PC-9 (cell line): ENCODE results near the gene B9D1. TPM values are rescaled to one million over a fixed set of nuclear protein-coding genes. Genes with fewer than 3 reads are reported as not detected.

ENCODE experiments used
- BruUV-seq: library from RNA; stranded (reverse); fragments of 400-500 nt; replicated peaks from 2 replicates; lab custom pipeline; 2021; lab: Mats Ljungman, UMichigan
- CTCF ChIA-PET: fragments of 300-600 bp; sonication (Branson Sonifier 250); formaldehyde crosslinking; loops from one replicate; lab custom pipeline; 2022; ENCODE audit warnings: antibody characterized with exemption; lab: Charles Lee
- POLR2A ChIA-PET: fragments of 300-600 bp; sonication (Branson Sonifier 250); formaldehyde crosslinking; loops from one replicate; lab custom pipeline; 2022; ENCODE audit warnings: antibody characterized with exemption; ENCODE audit not compliant: unreplicated experiment; lab: Charles Lee
- DNase-seq, 2 experiments: peaks; one replicate each; pipeline versions ENCODE4 v3.0.0 to v3.0.0-alpha.2; 2015 to 2022; ENCODE audit warnings: mixed read lengths in 1 of 2
- H2AFZ ChIP-seq: fragments of 200-600 bp; sonication (generic); 2 replicates; pipeline ENCODE4 v1.8.1; 2017; ENCODE audit warnings: antibody characterized with exemption
- H3F3A ChIP-seq: fragments of 200-600 bp; sonication (generic); 2 replicates; pipeline ENCODE4 v1.8.1; 2017; ENCODE audit warnings: antibody characterized with exemption, mild to moderate bottlenecking, low read depth; ENCODE audit not compliant: insufficient read depth
- H3K27ac ChIP-seq: fragments of 200-600 bp; sonication (generic); 2 replicates; pipeline ENCODE4 v1.6.1; 2016; ENCODE audit warnings: mixed run types
- H3K27me3 ChIP-seq: fragments of 200-600 bp; sonication (generic); 2 replicates; pipeline ENCODE4 v1.6.1; 2016; ENCODE audit warnings: low read depth, mixed run types; ENCODE audit not compliant: insufficient read depth
- H3K36me3 ChIP-seq: fragments of 200-600 bp; sonication (generic); 2 replicates; pipeline ENCODE4 v1.6.1; 2016; ENCODE audit warnings: low read depth, mixed run types
- H3K4me1 ChIP-seq: fragments of 200-600 bp; sonication (generic); replicated peaks from 2 replicates; pipeline ENCODE4 v1.6.1; 2016; ENCODE audit warnings: mixed run types; ENCODE audit not compliant: insufficient read depth
- H3K4me2 ChIP-seq: fragments of 200-600 bp; sonication (generic); 2 replicates; pipeline ENCODE4 v1.6.1; 2017; ENCODE audit warnings: mixed run types
- H3K4me3 ChIP-seq: fragments of 200-600 bp; sonication (generic); 2 replicates; pipeline ENCODE4 v1.6.1; 2016; ENCODE audit warnings: mixed run types
- H3K79me2 ChIP-seq: fragments of 200-600 bp; sonication (generic); 2 replicates; pipeline ENCODE4 v1.6.1; 2017; ENCODE audit warnings: low read depth, mixed run types
- H3K9me2 ChIP-seq: fragments of 200-600 bp; sonication (generic); 2 replicates; pipeline ENCODE4 v1.8.1; 2017; ENCODE audit warnings: mild to moderate bottlenecking; ENCODE audit not compliant: insufficient read depth
- H3K9me3 ChIP-seq: fragments of 200-600 bp; sonication (generic); 2 replicates; pipeline ENCODE4 v1.8.1; 2016; ENCODE audit warnings: low read depth; ENCODE audit not compliant: insufficient read depth
- H4K20me1 ChIP-seq: fragments of 200-600 bp; sonication (generic); 2 replicates; pipeline ENCODE4 v1.8.1; 2017; ENCODE audit not compliant: insufficient read depth
- CTCF ChIP-seq: fragments of 200-600 bp; sonication (generic); conservative IDR thresholded peaks from 2 replicates; pipeline ENCODE4 v1.6.1; 2017; ENCODE audit warnings: mixed run types, antibody characterized with exemption, mild to moderate bottlenecking, moderate library complexity
- EZH2 ChIP-seq: fragments of 200-600 bp; sonication (generic); IDR thresholded peaks from 2 replicates; pipeline ENCODE4 v1.8.0; 2017; ENCODE audit warnings: antibody characterized with exemption, low read depth
- intact Hi-C: fragments of 100-400 bp; cut with micrococcal nuclease; formaldehyde crosslinking; loops from one replicate; pipeline ENCODE4 v1.10.0; 2022; ENCODE audit not compliant: unreplicated experiment
- total RNA-seq: library from RNA; stranded (reverse); gene quantifications from 2 replicates; pipeline ENCODE4 v1.2.3, GENCODE V29; 2021

The B9D1 gene
- total RNA-seq, 1 experiment from 2014 or later: 40.2 TPM

- no peak for DNase-seq
- Histone ChIP-seq H3K4me2 (no peak overlapping the region), H3K9me3 (no peaks in the 10 kb centered on the region), H3K36me3 (0 out of 2 replicates have a peak, but pooled peaks cover 12% of the 10 kb centered on the region), H3K4me3 (no peak overlapping the region), H3F3A (peaks cover 25% of the 10 kb centered on the region), H2AFZ (no peak overlapping the region), H3K79me2 (peaks cover 16% of the 10 kb centered on the region), H3K4me1 (peaks cover 12% of the 10 kb centered on the region), H3K27ac (no peak overlapping the region), H3K27me3 (no peaks in the 10 kb centered on the region), H3K9me2 (no peaks in the 10 kb centered on the region), H4K20me1 (no peaks in the 10 kb centered on the region)
- BruUV-seq: no TSS peak
- TF ChIP-seq CTCF: no peak
- TF ChIP-seq EZH2: no peak
- intact Hi-C loops: no loop called here
- ChIA-PET CTCF (no interaction called here), POLR2A (no interaction called here)
Measured at GRCh38 chr17:19381361-19381740, 18.8 kb upstream of the B9D1 start.

DNA sequence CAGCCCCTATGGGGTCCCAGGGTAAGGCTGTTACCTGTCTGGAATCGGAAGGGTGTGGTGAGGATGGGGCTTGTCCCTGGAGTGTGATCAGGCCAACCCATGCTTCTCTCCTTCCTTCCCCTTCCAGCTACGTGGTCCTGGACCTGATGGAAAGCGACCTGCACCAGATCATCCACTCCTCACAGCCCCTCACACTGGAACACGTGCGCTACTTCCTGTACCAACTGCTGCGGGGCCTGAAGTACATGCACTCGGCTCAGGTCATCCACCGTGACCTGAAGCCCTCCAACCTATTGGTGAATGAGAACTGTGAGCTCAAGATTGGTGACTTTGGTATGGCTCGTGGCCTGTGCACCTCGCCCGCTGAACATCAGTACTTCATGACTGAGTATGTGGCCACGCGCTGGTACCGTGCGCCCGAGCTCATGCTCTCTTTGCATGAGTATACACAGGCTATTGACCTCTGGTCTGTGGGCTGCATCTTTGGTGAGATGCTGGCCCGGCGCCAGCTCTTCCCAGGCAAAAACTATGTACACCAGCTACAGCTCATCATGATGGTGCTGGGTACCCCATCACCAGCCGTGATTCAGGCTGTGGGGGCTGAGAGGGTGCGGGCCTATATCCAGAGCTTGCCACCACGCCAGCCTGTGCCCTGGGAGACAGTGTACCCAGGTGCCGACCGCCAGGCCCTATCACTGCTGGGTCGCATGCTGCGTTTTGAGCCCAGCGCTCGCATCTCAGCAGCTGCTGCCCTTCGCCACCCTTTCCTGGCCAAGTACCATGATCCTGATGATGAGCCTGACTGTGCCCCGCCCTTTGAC lies 18.2 kb upstream of the B9D1 start:
- H3K9me3 ChIP-seq: no peaks in the 10 kb centered on the region
- H3K27ac ChIP-seq: no peak overlapping the region
- peaks cover 19% of the 10 kb centered on the region for H3K4me1 ChIP-seq
- intact Hi-C loops: no loop called here
- peaks cover 23% of the 10 kb centered on the region for H3K79me2 ChIP-seq
- TF ChIP-seq EZH2: no peak
- TF ChIP-seq CTCF: no peak
- no TSS peak for BruUV-seq
- peaks cover 20% of the 10 kb centered on the region for H3F3A ChIP-seq
- no peak overlapping the region for H3K4me2 ChIP-seq
- no peak overlapping the region for H2AFZ ChIP-seq
- 0 out of 2 replicates have a peak, but pooled peaks cover 12% of the 10 kb centered on the region for H3K36me3 ChIP-seq
- H4K20me1 ChIP-seq: no peaks in the 10 kb centered on the region
- POLR2A ChIA-PET: no interaction called here
- no peak overlapping the region for H3K4me3 ChIP-seq
- H3K27me3 ChIP-seq: no peaks in the 10 kb centered on the region
- H3K9me2 ChIP-seq: no peaks in the 10 kb centered on the region
- no peak for DNase-seq
- CTCF ChIA-PET: no interaction called here

DNA sequence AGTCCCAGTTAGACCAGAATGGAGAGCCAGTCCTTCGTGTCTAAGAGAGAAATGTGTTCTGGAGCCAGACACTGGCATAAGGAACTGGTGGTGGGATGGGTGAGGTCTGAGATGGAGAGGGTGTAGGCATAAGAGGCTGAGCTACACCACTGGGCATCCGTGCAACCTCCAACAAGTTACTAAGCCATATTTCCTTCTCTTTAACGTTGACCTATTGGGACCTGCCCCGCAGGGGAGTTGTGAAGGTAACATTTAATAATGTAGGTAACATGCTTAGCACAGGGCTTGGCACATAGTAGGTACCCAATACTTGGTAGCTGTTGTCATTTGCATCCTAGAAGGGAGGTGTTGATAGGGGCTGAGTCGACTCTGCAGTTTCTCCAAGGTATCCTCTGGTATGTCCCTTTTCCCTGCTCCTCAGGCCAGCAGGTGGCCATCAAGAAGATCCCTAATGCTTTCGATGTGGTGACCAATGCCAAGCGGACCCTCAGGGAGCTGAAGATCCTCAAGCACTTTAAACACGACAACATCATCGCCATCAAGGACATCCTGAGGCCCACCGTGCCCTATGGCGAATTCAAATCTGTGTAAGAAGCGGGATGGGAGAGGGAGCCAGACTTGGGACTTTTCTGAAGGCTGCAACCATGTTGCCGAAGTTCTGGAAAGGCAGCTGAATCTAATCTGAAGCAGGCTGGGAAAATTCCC lies 17.0 kb upstream of the B9D1 start:
- 0 out of 2 replicates have a peak, but pooled peaks cover 12% of the 10 kb centered on the region for H3K36me3 ChIP-seq
- H3K9me2 ChIP-seq: no peaks in the 10 kb centered on the region
- ChIA-PET CTCF (no interaction called here), POLR2A (no interaction called here)
- H3K4me2 ChIP-seq: peak overlapping the region; percentile 92
- H3K27me3 ChIP-seq: no peaks in the 10 kb centered on the region
- peak overlapping the region; percentile 79; the same call in 1 of the 2 replicates for H3K4me3 ChIP-seq
- H3K9me3 ChIP-seq: no peaks in the 10 kb centered on the region
- TF ChIP-seq CTCF (no peak), EZH2 (no peak)
- peaks cover 16% of the 10 kb centered on the region for H3F3A ChIP-seq
- intact Hi-C loops: no loop called here
- peaks cover 19% of the 10 kb centered on the region for H3K4me1 ChIP-seq
- DNase-seq: no peak
- no peak overlapping the region for H2AFZ ChIP-seq
- no TSS peak for BruUV-seq
- H4K20me1 ChIP-seq: no peaks in the 10 kb centered on the region
- peaks cover 26% of the 10 kb centered on the region for H3K79me2 ChIP-seq
- H3K27ac ChIP-seq: no peak overlapping the region
